ENCODE data around the gene COASY.

Gene COASY

DNA sequence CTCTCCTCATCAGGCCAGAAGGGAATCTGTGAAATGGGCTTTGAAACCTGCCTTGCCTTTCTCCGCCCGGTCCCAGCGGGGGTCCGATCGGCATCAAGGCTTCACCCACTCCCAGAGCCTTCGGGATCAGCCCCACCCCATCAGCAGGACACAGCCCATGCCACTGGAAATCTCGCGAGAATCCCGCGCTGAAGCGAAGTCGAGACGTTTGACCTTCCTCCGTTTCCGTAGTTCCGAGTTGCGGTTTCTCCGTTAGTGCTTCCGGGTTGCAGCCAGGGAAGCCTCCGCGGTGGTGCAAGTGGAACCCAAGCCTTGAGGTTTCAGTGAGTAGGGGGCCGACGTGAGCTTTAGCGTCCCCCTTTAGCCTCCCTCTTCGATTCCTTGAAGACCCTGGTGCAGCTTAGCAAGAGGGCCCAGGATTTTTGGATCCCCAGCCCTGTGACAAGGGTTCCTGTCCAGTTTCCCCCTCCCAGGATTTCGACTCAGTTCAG, at the start of gene COASY:
Gene COASY (plus strand): TSS at position 252 of the 491 bp plus-strand sequence. CDS start 475 bp downstream, outside the sequence.
- peak; percentile 87 for DNase-seq (ENCODE audit: low read depth)

DNA sequence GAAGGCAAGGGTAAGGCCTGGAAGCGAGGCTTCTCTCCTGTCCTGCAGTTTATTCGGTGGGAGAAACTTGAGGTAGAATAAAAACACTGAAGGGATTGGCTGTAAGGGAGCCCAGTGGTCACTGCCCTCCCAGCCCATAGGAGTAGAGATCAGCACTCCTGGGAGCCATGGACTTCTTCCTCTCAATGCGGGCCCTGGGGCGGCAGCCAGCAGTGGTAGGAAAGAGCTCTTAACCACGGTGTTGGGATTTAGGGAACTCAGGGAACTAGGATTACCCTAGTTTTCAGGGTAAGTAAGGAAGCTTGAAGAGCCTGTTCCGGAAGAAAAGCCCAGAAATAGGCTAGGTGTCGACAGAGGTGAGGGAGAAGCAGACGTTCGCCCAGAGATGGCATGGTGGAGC, 49.7 kb upstream of the COASY start:
- no peak for DNase-seq (ENCODE audit: low read depth)

DNA sequence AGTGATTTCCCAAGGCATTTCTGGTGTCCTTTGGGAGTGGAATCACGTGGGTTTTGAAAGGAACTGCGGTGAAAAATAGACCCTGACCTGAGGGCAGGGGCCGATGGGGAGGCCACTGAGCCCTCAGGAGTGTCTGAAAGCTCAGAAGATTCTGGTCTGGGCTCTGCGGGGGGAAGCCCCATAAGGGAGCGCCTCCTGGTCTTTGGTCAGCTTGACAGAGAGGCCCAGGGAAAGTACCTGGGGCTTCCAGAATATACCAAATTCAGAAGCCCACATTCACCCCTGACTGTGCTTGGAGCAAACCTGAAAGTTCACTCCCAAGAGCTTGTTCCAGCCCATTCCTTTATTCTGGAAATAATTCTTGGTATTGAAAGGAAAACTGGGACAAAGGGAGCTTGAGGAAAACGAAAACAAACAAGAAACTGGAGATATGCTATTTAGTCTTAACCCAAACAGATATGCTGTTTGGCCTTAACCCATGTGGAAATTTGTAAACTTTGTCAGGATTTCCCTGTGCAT, 49.2 kb upstream of the COASY start:
- no peak for DNase-seq (ENCODE audit: low read depth)

DNA sequence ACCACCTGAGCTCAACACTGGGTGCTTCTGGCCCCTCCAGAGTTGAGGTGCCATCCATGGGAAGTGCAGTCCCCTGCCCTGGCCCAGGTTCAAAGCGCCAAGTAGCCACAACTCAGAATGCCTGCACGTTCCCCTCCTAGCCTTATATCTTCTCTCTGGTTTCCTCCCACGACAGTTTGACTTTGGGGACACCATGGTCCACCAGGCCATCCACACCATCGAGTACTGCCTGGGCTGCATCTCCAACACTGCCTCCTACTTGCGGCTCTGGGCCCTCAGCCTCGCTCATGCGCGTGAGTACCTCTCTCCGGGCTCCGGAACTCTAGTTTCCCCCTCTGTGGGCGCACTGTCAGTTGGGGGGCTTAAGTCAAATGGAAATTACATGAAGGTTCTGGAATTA, 48.3 kb upstream of the COASY start:
- DNase-seq (ENCODE audit: low read depth), result no peak

DNA sequence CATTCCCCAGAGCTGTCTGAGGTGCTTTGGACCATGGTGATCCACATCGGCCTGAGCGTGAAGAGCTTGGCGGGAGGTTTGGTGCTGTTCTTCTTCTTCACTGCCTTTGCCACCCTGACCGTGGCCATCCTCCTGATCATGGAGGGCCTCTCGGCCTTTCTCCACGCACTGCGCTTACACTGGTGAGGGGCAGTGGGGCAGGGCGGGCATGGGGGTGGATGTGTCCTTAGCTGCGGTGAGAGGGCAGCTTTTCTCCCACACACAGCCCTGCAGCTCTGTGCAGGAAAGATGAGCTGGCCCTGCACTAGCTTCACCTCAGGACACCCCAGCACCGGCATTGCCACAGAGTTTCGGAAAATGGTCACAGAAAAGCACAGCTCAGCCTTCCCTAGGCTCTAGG, 47.7 kb upstream of the COASY start:
- no peak for DNase-seq (ENCODE audit: low read depth)

DNA sequence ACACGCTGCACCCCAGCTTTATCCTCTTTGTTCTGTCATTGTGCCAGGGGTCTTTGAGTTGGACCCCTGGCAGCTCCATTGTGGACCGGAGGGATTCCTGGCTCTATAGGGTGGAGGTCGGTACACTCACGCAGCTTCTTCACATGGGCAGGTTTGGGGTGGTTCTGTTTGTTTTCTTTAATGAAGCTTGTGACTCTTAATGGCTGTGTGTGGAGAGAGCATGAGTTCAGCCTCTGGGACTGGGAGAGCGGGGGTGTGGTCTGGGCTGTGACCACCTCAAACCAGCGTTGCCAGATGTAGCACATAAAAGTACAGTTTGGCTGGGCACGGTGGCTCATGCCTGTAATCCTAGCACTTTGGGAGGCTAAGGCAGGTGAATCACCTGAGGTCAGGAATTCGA, 47.1 kb upstream of the COASY start:
- DNase-seq (ENCODE audit: low read depth), result no peak

DNA sequence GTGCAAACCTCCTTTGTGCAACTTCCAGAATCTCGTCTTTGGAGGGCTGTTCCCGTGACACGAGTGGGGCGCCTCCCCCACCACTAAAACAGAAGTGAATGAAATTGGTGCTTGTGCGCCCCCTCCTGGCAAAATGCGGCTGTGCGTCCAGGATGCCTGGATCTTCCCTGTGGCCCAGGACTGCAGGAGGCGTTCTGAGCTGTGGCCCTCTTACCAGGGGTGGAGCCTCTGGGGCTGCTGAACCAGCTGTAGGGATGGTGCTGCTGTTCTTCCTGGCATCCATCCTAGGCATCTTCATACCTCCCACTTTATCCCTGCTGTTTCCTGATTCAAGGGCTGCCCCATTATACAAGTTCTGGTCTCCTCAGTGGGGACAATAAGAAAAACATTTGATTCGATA, 44.4 kb upstream of the COASY start:
- DNase-seq (ENCODE audit: low read depth), result peak; percentile 66

DNA sequence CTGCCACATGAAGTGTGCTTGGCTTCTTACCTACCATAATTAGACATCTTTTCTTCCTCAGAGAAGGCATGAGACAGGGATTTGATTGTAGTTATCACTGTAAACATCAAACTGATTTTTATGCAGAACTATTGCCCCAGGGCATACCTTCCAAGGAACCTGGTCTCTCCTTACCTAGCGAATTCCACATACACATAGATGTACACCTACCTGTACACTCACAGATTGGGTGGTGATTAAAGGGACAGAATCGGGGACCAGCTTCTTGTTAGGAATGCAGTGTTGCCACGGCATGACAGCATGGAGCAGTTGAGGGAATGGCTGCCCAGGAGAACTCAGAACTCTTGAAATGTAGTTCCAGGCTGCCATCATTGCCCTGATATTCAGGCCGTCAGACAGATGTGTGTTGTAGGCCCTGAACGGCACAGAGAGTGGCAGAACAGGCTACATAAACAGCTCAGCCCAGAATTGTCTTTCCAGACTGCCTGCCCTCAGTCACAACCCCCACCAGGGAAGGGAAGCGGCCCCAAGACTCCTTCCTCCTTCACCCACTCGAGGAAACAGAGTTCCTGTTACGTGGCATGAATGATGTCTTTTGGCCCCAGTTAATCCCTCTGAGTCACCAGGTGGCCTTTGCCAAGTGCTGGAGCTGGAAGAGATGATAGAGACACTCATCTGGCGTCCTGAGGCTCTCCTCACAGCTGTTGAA, 43.7 kb upstream of the COASY start:
- DNase-seq (ENCODE audit: low read depth), result no peak

DNA sequence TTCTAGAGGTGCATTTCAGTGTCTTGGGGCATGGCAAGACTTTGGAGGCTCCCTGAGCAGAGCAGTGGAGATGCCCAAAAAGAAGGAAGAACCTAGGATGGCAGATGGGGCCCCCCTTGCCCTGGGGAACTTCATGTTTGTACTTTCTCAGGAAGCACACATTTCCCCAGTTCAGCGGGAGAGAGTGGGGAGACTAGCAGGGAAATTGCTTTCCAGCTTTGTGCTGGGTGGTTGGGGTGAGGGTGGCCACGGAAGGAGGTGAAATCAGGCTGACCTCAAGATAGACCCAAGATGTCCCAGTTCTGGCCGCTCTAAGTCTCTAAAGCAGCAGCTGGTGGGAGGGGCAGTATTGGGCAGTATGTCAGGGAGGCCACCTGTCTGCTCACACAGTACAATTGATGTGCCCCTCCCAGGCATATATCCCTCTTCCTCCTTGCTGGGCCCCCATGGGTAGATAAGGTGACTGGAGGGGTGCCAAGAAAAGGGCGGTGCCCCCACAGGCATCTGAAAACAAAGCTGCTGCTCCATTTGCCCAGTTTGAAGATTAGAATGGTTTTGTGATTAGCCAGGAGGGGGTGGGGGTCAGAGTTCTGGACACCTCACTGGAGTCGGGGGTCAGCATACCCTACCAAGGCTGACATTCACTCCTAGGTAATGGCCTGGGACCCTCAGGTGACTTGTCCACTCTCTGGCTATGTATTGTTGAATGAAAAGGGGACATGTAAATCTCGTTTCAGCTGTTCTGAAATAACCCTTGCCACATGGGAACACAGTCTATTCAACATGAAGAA, 43.0 kb upstream of the COASY start:
- DNase-seq (ENCODE audit: low read depth), result no peak

DNA sequence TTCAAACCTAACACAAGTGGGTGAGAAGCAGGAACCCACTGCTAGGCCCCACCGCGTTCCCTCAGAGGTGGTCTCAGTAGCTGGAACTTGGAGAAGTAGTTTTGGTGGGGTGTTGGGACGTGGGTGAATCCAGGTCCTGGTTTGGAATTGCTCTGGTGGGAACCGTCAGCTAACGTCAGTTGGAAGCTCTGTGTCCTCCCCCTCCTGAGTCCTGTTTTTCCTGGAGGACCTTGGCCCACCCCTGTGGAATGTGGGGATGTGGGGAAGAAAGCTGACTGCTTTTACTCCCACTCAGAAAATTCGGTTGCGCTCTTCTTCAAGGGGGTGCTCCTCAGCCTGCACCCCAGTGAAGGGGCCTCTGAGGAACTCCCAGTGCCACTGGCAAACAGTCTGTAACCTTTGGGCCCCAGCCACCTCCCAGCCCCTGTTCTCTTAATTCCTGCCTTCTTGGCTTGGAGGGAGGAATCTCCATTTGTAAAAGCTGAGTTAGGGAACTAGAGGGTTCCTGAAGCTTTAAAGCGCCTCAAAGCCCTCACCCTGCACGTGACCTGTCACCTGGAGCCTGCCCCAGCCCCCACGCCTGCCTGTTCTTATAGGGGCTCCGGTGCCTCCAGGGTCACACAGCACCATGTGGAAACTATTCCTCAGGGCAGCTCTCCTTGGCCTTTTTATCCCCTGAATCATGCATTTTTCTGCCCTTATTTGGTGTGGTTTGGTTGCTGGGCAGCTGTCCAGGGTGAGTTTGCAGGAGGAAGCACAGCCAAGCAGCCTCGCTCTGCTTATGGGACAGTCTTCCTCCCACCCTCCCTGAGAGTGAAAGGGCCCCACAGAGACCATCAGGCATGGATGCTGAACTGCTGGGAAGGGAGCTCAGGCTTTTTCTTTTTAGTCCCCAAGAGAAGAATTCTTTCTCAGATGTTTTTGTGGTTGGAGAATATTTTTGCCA, 42.1 kb upstream of the COASY start:
- no peak for DNase-seq (ENCODE audit: low read depth)

DNA sequence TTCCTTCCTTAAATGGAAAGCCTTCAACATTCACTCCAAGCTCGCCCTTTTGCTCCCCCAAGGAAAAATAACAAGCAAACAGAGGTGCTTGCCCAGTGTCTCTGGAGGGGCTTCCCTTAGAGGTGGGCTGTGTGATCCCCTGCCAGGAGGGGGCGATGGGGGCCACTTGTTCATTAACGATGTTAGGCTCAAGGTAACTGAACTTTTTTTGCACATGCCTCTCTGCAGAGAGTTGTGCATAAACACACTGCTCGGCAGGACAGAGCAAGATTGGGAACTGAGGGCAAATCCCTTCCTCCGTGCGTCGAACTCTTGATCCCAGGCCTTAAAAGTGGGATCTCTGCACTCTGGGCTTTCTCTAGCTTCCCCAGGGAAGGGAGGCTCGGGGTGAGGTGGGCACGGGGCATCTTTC, 41.4 kb upstream of the COASY start:
- no peak for DNase-seq (ENCODE audit: low read depth)

DNA sequence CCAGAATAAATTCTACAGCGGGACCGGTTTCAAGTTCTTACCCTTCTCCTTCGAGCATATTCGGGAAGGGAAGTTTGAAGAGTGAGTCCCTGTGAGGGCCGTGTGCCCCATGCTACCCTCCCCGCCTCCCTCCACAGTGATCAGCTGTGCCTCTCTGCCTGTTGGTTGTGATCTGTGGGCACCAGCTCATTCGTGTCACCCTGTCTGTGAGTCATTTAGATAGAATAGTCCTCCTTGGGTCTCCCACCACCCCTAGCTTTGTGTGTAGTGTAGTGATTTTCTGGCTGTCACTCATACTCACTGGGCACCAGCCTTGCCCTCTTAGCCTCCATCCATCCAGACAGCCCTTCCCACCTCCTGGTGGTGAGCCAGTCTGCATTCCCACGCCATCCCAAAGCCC, 40.9 kb upstream of the COASY start:
- no peak for DNase-seq (ENCODE audit: low read depth)

DNA sequence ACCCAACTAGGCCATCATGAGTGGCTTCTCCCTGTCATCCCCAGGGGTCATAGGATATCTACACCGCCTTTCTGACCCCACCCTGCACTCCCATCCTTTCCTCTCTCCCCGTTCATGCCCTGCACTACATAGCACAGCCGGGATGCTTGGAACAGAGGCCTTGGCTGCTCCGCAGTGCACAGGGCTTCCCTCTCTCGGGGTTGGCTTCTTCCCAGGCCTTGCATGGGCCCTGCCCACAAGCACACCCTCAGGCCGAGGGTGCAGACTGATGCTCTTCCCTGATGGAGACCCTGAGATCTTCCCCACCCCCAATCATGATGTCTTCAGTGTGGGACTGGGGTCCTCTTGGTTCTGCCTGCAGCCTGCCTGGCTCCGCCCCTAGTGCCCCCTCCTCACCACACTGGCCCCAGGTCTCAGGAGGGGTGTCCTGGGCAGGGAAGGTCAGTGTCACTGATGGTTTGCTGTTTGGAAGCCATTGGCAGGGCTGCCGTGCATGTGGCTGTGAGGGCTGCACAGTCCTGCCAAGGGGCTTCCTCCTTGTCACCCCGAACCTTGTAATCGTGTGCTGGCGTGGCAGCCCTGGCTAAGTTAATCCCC, 40.2 kb upstream of the COASY start:
- DNase-seq (ENCODE audit: low read depth), result no peak

DNA sequence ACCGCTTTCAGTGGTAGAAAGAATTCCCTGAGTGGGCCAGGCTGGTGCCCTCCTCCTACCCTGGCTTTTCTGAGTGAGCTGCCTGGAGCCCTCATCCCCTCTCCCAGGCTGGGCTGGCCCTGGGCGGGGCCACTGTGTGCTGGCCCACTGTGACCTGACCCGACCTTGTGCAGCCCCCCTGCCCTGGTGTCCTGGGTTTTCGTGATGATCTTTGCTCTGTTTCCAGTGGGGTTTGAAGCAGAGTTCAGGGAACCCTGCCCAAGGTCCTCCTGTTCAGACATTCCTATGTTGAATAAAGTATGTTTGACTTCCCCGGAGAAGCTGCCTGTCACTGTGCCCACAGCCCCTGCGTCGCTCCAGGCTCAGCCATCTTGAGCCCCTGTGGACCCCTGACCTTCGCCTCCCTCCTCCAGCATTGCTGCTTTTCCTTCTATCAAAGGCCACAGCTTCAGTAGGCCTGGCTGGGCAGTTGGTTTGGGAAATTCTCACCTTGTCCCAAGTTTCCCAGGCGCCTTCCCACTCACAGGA, 39.6 kb upstream of the COASY start:
- DNase-seq (ENCODE audit: low read depth), result no peak

DNA sequence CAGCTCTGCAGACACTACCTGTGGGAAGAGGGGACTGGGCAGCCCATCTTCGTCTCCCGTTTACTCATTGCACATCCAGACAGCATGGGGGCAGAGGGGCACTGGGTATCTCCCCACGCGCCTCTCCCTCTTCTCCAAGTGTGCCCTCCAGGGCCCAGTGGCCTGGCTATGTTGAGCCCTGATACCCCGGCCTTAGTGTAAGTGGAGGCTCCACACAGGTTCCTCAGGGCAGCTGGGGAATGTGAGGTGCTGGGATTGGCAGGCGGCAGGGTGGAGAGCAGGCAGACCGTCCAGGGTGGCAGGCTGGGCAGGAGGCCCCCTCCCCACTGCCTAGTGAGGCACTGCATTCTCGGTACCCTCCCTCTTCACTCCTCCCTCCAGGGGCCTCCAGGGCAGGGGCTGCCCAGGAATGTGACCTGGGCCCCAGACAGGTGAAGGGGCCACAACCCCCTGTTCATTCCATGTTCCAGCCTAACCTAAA, 39.1 kb upstream of the COASY start:
- DNase-seq (ENCODE audit: low read depth), result no peak

DNA sequence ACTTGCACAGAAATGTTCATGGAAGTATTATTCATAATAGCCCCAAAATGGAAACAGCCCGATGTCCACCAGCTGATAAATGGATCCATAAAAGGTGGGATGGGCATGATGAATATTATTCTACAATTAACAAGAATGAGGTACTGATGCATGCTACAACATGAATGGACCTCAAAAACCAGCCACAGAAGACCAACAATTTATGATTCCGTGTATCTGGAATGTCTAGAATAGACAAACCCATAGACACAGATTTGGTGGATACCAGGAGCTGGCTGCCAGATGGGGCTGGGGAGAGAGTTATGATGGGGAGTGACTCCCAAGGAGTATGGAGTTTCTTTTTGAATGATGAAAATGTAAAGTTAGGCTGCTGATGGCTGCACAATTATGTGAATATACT, 36.7 kb upstream of the COASY start:
- no peak for DNase-seq (ENCODE audit: low read depth)

DNA sequence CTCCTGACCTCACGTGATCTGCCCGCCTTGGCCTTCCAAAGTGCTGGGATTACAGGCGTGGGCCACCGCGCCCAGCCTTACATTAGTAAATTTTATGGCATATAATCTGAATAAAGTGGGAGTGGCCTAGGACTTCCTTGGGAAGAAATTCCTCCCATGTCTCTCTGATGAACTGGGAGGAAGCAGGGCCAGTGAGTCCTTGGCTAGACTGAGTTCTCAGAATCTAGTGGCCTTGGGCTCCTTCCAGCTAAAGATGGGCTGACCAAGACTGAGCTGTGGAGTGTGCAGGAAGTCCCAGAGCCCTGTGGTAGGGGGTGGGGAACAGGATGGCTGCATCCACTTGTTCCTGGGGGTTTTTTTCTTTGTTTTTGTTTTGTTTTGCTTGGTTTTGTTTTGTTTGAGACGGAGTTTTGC, 35.9 kb upstream of the COASY start:
- DNase-seq (ENCODE audit: low read depth), result no peak

DNA sequence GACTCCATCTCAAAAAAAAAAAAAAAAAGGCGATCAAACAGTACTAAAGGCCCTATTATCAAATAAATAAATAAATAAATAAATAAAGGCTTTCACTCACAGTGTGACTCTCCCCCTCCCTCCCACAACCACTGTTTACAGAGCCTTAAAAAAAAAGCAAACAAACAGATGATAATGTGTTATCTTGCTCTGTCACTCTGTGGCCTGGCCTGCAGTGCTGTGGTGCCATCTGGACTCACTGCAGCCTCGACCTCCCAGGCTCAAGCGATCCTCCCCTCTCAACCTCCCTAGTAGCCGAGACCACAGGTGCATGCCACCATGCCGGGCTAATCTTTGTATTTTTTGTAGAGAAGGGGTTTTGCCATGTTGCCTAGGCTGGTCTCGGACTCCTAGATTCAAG, 34.0 kb upstream of the COASY start:
- DNase-seq (ENCODE audit: low read depth), result no peak

DNA sequence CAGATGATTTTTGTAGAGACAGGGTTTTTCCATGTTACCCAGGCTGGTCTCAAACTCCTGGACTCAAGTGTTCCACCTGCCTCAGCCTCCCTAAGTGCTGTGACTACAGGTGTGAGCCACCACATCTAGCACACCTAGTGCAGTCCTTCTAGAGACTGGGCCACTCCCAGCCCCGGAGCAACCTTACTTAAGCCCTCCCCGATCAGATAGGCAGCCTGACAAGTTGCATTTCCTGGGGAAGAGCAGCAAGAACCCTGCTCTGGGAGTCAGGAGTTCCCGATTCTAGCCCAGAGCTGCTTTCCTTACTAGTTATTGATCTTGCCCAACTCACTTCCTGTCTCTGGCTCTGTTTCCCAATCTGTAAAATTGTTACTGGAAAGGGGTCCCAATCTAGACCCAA, 32.9 kb upstream of the COASY start:
- no peak for DNase-seq (ENCODE audit: low read depth)

DNA sequence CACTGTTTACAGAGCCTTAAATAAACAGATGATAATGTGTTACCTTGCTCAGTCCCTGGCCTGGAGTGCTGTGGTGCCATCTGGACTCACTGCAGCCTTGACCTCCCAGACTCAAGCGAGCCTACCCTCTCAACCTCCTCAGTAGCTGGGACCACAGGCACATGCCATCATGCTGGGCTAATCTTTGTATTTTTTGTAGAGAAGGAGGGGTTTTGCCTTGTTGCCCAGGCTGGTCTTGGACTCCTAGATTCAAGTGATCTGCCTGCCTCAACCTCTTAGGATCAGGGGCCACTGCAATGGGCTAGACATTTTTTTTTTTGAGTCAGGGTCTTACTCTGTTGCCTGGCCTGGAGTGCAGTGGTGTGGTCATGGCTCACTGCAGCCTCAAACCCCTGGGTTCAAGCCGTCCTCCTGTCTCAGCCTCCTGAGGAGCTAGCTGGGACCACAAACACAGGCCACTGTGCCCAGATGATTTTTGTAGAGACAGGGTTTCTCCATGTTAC, 30.9 kb upstream of the COASY start:
- no peak for DNase-seq (ENCODE audit: low read depth)

All from stimulated activated CD4-positive, alpha-beta T cell treated with anti-CD3 and anti-CD28 coated beads, Interleukin-2, amount 100 ng/mL, for 4 hours (primary cell).